ENCODE measurements around the gene SUPT20HL2. TPM values are rescaled to one million over a fixed set of nuclear protein-coding genes. Genes with fewer than 3 reads are reported as not detected.

Gene SUPT20HL2
- total RNA-seq, 1 experiment from 2014 or later, result not detected

DNA sequence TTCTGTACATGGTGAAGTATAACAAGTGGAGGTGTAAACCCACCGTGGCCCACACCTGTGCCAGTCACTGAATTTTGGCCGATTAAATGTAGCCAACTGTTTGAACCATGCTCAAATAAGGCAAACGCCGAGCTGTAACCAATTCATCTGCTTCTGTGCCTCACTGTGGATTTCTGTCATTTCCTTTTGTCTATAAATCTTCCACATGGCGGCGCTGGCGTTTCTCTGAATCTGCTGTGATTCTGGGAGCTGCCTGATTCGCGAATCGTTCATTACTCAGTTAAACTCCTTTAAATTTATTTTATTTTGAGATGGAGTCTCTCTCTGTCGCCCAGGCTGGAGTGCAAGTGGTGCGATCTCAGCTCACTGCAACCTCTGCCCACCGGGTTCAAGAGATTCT lies 19.2 kb downstream of the SUPT20HL2 start:
- H3K23ac ChIP-seq (ENCODE audit: insufficient read length, low read depth, low read length), result no peak overlapping the region
- TF ChIP-seq, protein P1, sequence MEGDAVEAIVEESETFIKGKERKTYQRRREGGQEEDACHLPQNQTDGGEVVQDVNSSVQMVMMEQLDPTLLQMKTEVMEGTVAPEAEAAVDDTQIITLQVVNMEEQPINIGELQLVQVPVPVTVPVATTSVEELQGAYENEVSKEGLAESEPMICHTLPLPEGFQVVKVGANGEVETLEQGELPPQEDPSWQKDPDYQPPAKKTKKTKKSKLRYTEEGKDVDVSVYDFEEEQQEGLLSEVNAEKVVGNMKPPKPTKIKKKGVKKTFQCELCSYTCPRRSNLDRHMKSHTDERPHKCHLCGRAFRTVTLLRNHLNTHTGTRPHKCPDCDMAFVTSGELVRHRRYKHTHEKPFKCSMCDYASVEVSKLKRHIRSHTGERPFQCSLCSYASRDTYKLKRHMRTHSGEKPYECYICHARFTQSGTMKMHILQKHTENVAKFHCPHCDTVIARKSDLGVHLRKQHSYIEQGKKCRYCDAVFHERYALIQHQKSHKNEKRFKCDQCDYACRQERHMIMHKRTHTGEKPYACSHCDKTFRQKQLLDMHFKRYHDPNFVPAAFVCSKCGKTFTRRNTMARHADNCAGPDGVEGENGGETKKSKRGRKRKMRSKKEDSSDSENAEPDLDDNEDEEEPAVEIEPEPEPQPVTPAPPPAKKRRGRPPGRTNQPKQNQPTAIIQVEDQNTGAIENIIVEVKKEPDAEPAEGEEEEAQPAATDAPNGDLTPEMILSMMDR (conservative IDR thresholded peaks at IDR 0.05), result peak; percentile 75
- no peak overlapping the region for H2BK20ac ChIP-seq (ENCODE audit: low read depth, low read length, poor library complexity, severe bottlenecking)
- H3K4me2 ChIP-seq (ENCODE audit: insufficient read depth, insufficient read length, low read length), result no peak overlapping the region
- Mint-ChIP-seq H3K27me3 (ENCODE audit: low read depth) (no peaks in the 10 kb centered on the region; the same call in 1 of the 2 replicates), H3K36me3 (ENCODE audit: insufficient read depth in 1 of 3, low read depth in 3 of 3) (peaks cover 0 to under 1% (median 0%) of the 10 kb centered on the region in 3 experiments; a peak in 3 of 7 replicates), H3K27ac (peak overlapping the region in 1 of 3 experiments; percentile 70; a peak in 1 of 7 replicates), H3K9me3 (peaks cover 0 to 2% of the 10 kb centered on the region in 2 experiments; a peak in 1 of 5 replicates), H3K4me1 (peaks cover 26% of the 10 kb centered on the region in 2 experiments), H3K4me3 (no peak overlapping the region)
- no peaks in the 10 kb centered on the region for H3K9me3 ChIP-seq (ENCODE audit: control insufficient read depth, low read depth, low read length)
- H3K27me3 ChIP-seq (ENCODE audit: insufficient read depth, low read length), result no peaks in the 10 kb centered on the region
- H2AK5ac ChIP-seq (ENCODE audit: insufficient read length, low read length), result no peak overlapping the region
- no peak overlapping the region for H3K18ac ChIP-seq (ENCODE audit: insufficient read length, low read depth, low read length)
- no peak overlapping the region for H2BK5ac ChIP-seq (ENCODE audit: insufficient read length, low read length)
- no peaks in the 10 kb centered on the region for H3K79me2 ChIP-seq (ENCODE audit: insufficient read depth, low read length)
- no peak overlapping the region for H2AFZ ChIP-seq (ENCODE audit: low read length)
- no CpG with 5 or more reads among the region's 13 CpGs for WGBS (ENCODE audit: extremely low coverage, insufficient read length, low lambda C conversion rate)
- H4K91ac ChIP-seq (ENCODE audit: insufficient read length, low read depth, low read length), result no peak overlapping the region
- H3K56ac ChIP-seq (ENCODE audit: insufficient read length, low read depth, low read length), result no peak overlapping the region
- H3K4ac ChIP-seq (ENCODE audit: low read depth, low read length), result no peak overlapping the region
- no peak overlapping the region for H3K9ac ChIP-seq (ENCODE audit: extremely low read depth, insufficient read length, low read length)
- no peaks in the 10 kb centered on the region for H3K23me2 ChIP-seq (ENCODE audit: insufficient read length, low read depth, low read length, poor library complexity, severe bottlenecking)
- H2BK15ac ChIP-seq (ENCODE audit: low read depth, low read length), result 0 out of 2 replicates have a peak overlapping the region, but pooled peaks have one; percentile 12
- H4K5ac ChIP-seq (ENCODE audit: insufficient read length, low read depth, low read length), result no peak overlapping the region
- H3K14ac ChIP-seq (ENCODE audit: insufficient read depth, low read length), result no peak overlapping the region
- H3K4me1 ChIP-seq (ENCODE audit: insufficient read depth, low read length), result 0 out of 2 replicates have a peak, but pooled peaks cover 4% of the 10 kb centered on the region
- H3K27ac ChIP-seq (ENCODE audit: insufficient read length, low read depth, low read length), result no peak overlapping the region
- H3T11ph ChIP-seq (ENCODE audit: low read length), result no peak overlapping the region
- H2BK12ac ChIP-seq (ENCODE audit: insufficient read length, low read depth, low read length), result no peak overlapping the region
- no peaks in the 10 kb centered on the region for H4K20me1 ChIP-seq (ENCODE audit: control insufficient read depth, insufficient read depth, insufficient read length)
- no peak overlapping the region for H4K8ac ChIP-seq (replicated peaks; ENCODE audit: insufficient read length, low read depth, low read length)
- DNase-seq, result peak; percentile 75
- no peaks in the 10 kb centered on the region for H3K79me1 ChIP-seq (ENCODE audit: insufficient read depth, low read depth, low read length, poor library complexity, severe bottlenecking)
- no peak overlapping the region for H2BK120ac ChIP-seq (ENCODE audit: low read depth, low read length, poor library complexity, severe bottlenecking)
